Daoy (cell line): ENCODE results near the gene RRP7A. TPM values are rescaled to one million over a fixed set of nuclear protein-coding genes. Genes with fewer than 3 reads are reported as not detected.
"Not testable (repeated sequence)": the region's sequence is repeated elsewhere in the genome, so short reads cannot be mapped to it uniquely, and the experiment has no call there.

Experiments used
- DNase-seq: peaks from one replicate; pipeline ENCODE4 v3.0.0-alpha.2; 2015; ENCODE audit warnings: low read depth
- total RNA-seq: library from RNA; depleted of rRNA; stranded (reverse); fragments of >200 nt; shearing (Covaris generic); gene quantifications from 2 replicates; pipeline ENCODE4 v1.2.3, GENCODE V29; 2014; rRNA removed

Gene RRP7A
- total RNA-seq, 1 experiment from 2014 or later, result 38.5 TPM

GRCh38 chr22:42499773-42500160 is 19.8 kb downstream of the RRP7A start:
- not testable (repeated sequence) for DNase-seq

GRCh38 chr22:42495533-42496141 is 24.0 kb downstream of the RRP7A start:
- DNase-seq, result not testable (repeated sequence)

- no peak for DNase-seq
Measured at GRCh38 chr22:42493393-42493792, 26.2 kb downstream of the RRP7A start.

- no peak for DNase-seq
Measured at GRCh38 chr22:42492323-42492690, 27.3 kb downstream of the RRP7A start.

- no peak for DNase-seq
Measured at GRCh38 chr22:42490243-42490832, 29.3 kb downstream of the RRP7A start.

- DNase-seq, result no peak
Measured at GRCh38 chr22:42489000-42489399, 30.6 kb downstream of the RRP7A start.

- no peak for DNase-seq
Measured at GRCh38 chr22:42484506-42484905, 35.1 kb downstream of the RRP7A start.

GRCh38 chr22:42483610-42484223 is 35.9 kb downstream of the RRP7A start:
- not testable (repeated sequence) for DNase-seq

GRCh38 chr22:42475122-42475521 is 44.5 kb downstream of the RRP7A start:
- DNase-seq, result no peak

GRCh38 chr22:42473484-42474193 is 46.0 kb downstream of the RRP7A start:
- peak; percentile 48 for DNase-seq

- no peak for DNase-seq
Measured at GRCh38 chr22:42472671-42473070, 46.9 kb downstream of the RRP7A start.

- DNase-seq, result no peak
Measured at GRCh38 chr22:42471441-42471840, 48.2 kb downstream of the RRP7A start.

- no peak for DNase-seq
Measured at GRCh38 chr22:42470366-42471082, 49.1 kb downstream of the RRP7A start.

GRCh38 chr22:42468841-42469240 is 50.8 kb downstream of the RRP7A start:
- DNase-seq, result peak; percentile 40

- no peak for DNase-seq
Measured at GRCh38 chr22:42462016-42462415, 57.6 kb downstream of the RRP7A start.

- no peak for DNase-seq
Measured at GRCh38 chr22:42461511-42461910, 58.1 kb downstream of the RRP7A start.

Other genes with a start within 250 kb of the RRP7A start
- gene TCF20, start 249.1 kb downstream of the RRP7A start, total RNA-seq, result 24.3 and 29.7 TPM in 2 replicates
- 0.17 and 0.51 TPM in 2 replicates for gene NFAM1, start 87.4 kb downstream of the RRP7A start, total RNA-seq
- gene SERHL2, start 34.2 kb upstream of the RRP7A start, total RNA-seq, result 1.3 and 1.4 TPM in 2 replicates
- gene POLDIP3, start 95.1 kb upstream of the RRP7A start, total RNA-seq, result 29.3 and 39.9 TPM in 2 replicates
- not detected in 2 replicates for gene ATP5MGL, start 120.8 kb upstream of the RRP7A start, total RNA-seq
- gene CYB5R3, start 129.6 kb upstream of the RRP7A start, total RNA-seq, result 34.8 and 41.4 TPM in 2 replicates
- gene A4GALT, start 201.1 kb upstream of the RRP7A start, total RNA-seq, result 3.5 and 5.6 TPM in 2 replicates